HEK293 (cell line): ENCODE results near the gene TTYH2.

Experiments
- HOXA7 ChIP-seq: sonication (generic); formaldehyde crosslinking; IDR thresholded peaks from 2 replicates; pipeline ENCODE4 v1.8.1; 2022; ENCODE audit warnings: missing genetic modification reagents, borderline replicate concordance
- KLF16 ChIP-seq: fragments of 450-650 bp; formaldehyde crosslinking; IDR thresholded peaks from 2 replicates; pipeline ENCODE4 v1.5.1; 2017; ENCODE audit warnings: missing biosample characterization, missing genetic modification characterization
- RBAK ChIP-seq: fragments of 450-650 bp; formaldehyde crosslinking; IDR thresholded peaks from 2 replicates; pipeline ENCODE4 v1.5.1; 2016; ENCODE audit warnings: missing biosample characterization, missing genetic modification characterization
- TCF7L2 ChIP-seq: IDR thresholded peaks from 2 replicates; pipeline ENCODE4 v1.6.1; 2011; ENCODE audit warnings: low read depth, mild to moderate bottlenecking, inconsistent platforms, low read length, moderate library complexity, borderline replicate concordance
- YY1 ChIP-seq: fragments of 450-650 bp; formaldehyde crosslinking; IDR thresholded peaks from 2 replicates; pipeline ENCODE4 v1.5.1; 2018; ENCODE audit warnings: missing biosample characterization, missing genetic modification characterization
- ZNF23 ChIP-seq: fragments of 450-650 bp; formaldehyde crosslinking; IDR thresholded peaks from 2 replicates; pipeline ENCODE4 v1.5.1; 2016; ENCODE audit warnings: missing biosample characterization, missing genetic modification characterization, borderline replicate concordance
- ZNF404 ChIP-seq: fragments of 450-650 bp; formaldehyde crosslinking; IDR thresholded peaks from 2 replicates; pipeline ENCODE4 v1.5.1; 2017; ENCODE audit warnings: missing biosample characterization, missing genetic modification characterization
- ZNF530 ChIP-seq: fragments of 450-650 bp; formaldehyde crosslinking; IDR thresholded peaks from 2 replicates; pipeline ENCODE4 v1.5.1; 2016; ENCODE audit warnings: low read depth, missing biosample characterization, missing genetic modification characterization
- TF ChIP-seq, protein P1 (sequence below): fragments of 450-650 bp; formaldehyde crosslinking; IDR thresholded peaks from 2 replicates; pipeline ENCODE4 v1.5.1; 2016; ENCODE audit warnings: missing biosample characterization, missing genetic modification characterization
- TF ChIP-seq, protein P2 (sequence below): fragments of 450-650 bp; formaldehyde crosslinking; IDR thresholded peaks from 2 replicates; pipeline ENCODE4 v1.5.1; 2016; ENCODE audit warnings: missing biosample characterization, missing genetic modification characterization
- TF ChIP-seq, protein P3 (sequence below): fragments of 450-650 bp; formaldehyde crosslinking; IDR thresholded peaks from 2 replicates; pipeline ENCODE4 v1.5.1; 2016; ENCODE audit warnings: missing biosample characterization, missing genetic modification characterization

DNA sequence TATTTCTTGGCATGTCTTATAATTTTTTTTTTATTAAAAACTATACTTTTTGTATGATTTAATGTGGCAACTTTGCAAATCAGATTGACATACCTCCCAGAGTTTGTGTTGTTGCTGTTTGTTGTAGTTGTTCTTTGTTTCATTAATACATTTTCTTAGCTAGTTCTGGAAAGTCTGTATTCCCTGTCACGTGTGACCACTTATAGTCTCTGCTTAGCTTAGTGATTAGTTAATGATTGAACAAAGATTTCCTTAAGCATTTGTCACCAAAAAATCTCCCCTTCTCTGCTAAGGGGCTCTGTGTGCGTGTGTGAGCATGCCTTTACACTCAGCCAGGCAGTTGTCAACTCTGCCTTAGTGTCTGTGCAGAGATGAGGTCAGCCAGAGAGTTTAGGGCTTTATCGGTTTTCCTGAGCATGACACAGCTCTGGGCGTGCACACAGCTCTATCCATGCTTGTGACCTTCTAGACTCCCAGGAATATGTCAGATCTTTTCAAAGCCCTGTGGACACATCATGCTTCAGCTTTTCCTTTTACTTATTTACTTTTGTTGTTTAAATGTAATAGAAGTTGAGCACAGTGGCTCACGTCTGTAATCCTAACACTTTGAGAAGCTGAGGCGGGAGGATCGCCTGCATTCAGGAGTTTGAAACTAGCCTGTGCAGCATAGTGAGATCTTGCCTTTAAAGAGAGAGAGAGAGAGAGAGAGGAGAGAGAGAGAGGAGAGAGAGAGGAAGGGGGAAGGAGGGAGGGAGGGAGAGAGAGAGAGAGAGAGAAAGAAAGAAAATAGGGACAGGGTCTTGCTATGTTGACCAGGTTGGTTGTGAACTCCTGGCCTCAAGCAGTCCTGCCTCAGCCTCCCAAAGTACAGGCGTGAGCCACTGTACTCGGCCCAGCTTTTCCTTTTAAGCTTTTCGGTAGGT lies 82.5 kb downstream of the TTYH2 start:
- no peak for TF ChIP-seq ZNF530 (tag by site-specific recombination)
- no peak for TF ChIP-seq ZNF23 (tag by site-specific recombination)
- no peak for TF ChIP-seq ZNF404
- TF ChIP-seq YY1 (tag by site-specific recombination), result no peak
- no peak for TF ChIP-seq HOXA7 (CRISPR knock-in tag)
- TF ChIP-seq, protein P1, sequence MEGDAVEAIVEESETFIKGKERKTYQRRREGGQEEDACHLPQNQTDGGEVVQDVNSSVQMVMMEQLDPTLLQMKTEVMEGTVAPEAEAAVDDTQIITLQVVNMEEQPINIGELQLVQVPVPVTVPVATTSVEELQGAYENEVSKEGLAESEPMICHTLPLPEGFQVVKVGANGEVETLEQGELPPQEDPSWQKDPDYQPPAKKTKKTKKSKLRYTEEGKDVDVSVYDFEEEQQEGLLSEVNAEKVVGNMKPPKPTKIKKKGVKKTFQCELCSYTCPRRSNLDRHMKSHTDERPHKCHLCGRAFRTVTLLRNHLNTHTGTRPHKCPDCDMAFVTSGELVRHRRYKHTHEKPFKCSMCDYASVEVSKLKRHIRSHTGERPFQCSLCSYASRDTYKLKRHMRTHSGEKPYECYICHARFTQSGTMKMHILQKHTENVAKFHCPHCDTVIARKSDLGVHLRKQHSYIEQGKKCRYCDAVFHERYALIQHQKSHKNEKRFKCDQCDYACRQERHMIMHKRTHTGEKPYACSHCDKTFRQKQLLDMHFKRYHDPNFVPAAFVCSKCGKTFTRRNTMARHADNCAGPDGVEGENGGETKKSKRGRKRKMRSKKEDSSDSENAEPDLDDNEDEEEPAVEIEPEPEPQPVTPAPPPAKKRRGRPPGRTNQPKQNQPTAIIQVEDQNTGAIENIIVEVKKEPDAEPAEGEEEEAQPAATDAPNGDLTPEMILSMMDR (tag by site-specific recombination), result no peak
- no peak for TF ChIP-seq RBAK (tag by site-specific recombination)
- TF ChIP-seq, protein P2, sequence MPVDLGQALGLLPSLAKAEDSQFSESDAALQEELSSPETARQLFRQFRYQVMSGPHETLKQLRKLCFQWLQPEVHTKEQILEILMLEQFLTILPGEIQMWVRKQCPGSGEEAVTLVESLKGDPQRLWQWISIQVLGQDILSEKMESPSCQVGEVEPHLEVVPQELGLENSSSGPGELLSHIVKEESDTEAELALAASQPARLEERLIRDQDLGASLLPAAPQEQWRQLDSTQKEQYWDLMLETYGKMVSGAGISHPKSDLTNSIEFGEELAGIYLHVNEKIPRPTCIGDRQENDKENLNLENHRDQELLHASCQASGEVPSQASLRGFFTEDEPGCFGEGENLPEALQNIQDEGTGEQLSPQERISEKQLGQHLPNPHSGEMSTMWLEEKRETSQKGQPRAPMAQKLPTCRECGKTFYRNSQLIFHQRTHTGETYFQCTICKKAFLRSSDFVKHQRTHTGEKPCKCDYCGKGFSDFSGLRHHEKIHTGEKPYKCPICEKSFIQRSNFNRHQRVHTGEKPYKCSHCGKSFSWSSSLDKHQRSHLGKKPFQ (tag by site-specific recombination), result no peak
- TF ChIP-seq, protein P3, sequence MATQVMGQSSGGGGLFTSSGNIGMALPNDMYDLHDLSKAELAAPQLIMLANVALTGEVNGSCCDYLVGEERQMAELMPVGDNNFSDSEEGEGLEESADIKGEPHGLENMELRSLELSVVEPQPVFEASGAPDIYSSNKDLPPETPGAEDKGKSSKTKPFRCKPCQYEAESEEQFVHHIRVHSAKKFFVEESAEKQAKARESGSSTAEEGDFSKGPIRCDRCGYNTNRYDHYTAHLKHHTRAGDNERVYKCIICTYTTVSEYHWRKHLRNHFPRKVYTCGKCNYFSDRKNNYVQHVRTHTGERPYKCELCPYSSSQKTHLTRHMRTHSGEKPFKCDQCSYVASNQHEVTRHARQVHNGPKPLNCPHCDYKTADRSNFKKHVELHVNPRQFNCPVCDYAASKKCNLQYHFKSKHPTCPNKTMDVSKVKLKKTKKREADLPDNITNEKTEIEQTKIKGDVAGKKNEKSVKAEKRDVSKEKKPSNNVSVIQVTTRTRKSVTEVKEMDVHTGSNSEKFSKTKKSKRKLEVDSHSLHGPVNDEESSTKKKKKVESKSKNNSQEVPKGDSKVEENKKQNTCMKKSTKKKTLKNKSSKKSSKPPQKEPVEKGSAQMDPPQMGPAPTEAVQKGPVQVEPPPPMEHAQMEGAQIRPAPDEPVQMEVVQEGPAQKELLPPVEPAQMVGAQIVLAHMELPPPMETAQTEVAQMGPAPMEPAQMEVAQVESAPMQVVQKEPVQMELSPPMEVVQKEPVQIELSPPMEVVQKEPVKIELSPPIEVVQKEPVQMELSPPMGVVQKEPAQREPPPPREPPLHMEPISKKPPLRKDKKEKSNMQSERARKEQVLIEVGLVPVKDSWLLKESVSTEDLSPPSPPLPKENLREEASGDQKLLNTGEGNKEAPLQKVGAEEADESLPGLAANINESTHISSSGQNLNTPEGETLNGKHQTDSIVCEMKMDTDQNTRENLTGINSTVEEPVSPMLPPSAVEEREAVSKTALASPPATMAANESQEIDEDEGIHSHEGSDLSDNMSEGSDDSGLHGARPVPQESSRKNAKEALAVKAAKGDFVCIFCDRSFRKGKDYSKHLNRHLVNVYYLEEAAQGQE (tag by site-specific recombination), result no peak
- TF ChIP-seq TCF7L2, result no peak
- TF ChIP-seq KLF16, result no peak
